SK-N-SH (cell line): Measurements from ENCODE around the gene ZDHHC14. TPM values are rescaled to one million over a fixed set of nuclear protein-coding genes. Genes with fewer than 3 reads are reported as not detected.

Source experiments
- CTCF ChIA-PET: fragments of 300-600, 350-600 bp; formaldehyde crosslinking; extraction: SDS; loops from one replicate; lab custom pipeline; 2021; lab: Yijun Ruan, JAX
- POLR2A ChIA-PET: fragments of 350-600 bp; sonication (Branson Sonifier 250); formaldehyde crosslinking; extraction: SDS; loops from one replicate; lab custom pipeline; 2020; ENCODE audit warnings: antibody characterized with exemption, inconsistent platforms; lab: Yijun Ruan, JAX
- DNase-seq: peaks from one replicate; pipeline ENCODE4 v3.0.0; 2012
- H2AFZ ChIP-seq: fragments of 200-600 bp; sonication (generic); 2 replicates; pipeline ENCODE4 v1.8.1; 2016; ENCODE audit warnings: antibody characterized with exemption, mild to moderate bottlenecking, low read depth
- H3F3A ChIP-seq: fragments of 200-600 bp; sonication (generic); replicated peaks from 2 replicates; pipeline ENCODE3; 2016; ENCODE audit warnings: antibody characterized with exemption, mild to moderate bottlenecking; ENCODE audit not compliant: insufficient read depth
- H3K27ac ChIP-seq, 2 experiments: fragments of 200-500 bp in 1 of 2; fragments of 200-600 bp in 1 of 2; sonication (Bioruptor generic) in 1 of 2; sonication (generic), shearing (Covaris generic) in 1 of 2; 2 replicates each; pipeline versions ENCODE4 v1.5.1 to v1.6.1; 2014 to 2016; ENCODE audit warnings: low read depth in 2 of 2, inconsistent platforms in 1 of 2, low read length in 1 of 2, mild to moderate bottlenecking in 1 of 2, mixed read lengths in 1 of 2
- H3K27me3 ChIP-seq: fragments of 200-600 bp; sonication (generic), shearing (Covaris generic); 2 replicates; pipeline ENCODE4 v1.6.1; 2016; ENCODE audit warnings: mixed run types; ENCODE audit not compliant: insufficient read depth
- H3K36me3 ChIP-seq, 2 experiments: fragments of 200-500 bp in 1 of 2; fragments of 200-600 bp in 1 of 2; sonication (Bioruptor generic) in 1 of 2; sonication (generic) in 1 of 2; replicated peaks in 1 of 2; 2 replicates each; pipeline versions ENCODE3 to v1.5.1; 2014 to 2016; ENCODE audit warnings: low read length in 1 of 2, mild to moderate bottlenecking in 1 of 2; ENCODE audit not compliant: insufficient read depth in 2 of 2, control insufficient read depth in 1 of 2
- H3K4me1 ChIP-seq, 2 experiments: fragments of 200-500 bp in 1 of 2; fragments of 200-600 bp in 1 of 2; sonication (Bioruptor generic) in 1 of 2; sonication (generic), shearing (Covaris generic) in 1 of 2; 2 replicates each; pipeline versions ENCODE4 v1.5.1 to v1.6.1; 2014 to 2016; ENCODE audit warnings: low read depth in 1 of 2, low read length in 1 of 2, mixed run types in 1 of 2; ENCODE audit not compliant: insufficient read depth in 2 of 2, control insufficient read depth in 1 of 2
- H3K4me2 ChIP-seq: fragments of 200-600 bp; sonication (generic), shearing (Covaris generic); 2 replicates; pipeline ENCODE4 v1.6.1; 2017; ENCODE audit warnings: mixed run types
- H3K4me3 ChIP-seq, 2 experiments: fragments of 200-500 bp in 1 of 2; fragments of 200-600 bp in 1 of 2; sonication (Bioruptor generic) in 1 of 2; sonication (generic), shearing (Covaris generic) in 1 of 2; 2 replicates each; pipeline versions ENCODE4 v1.5.1 to v1.8.1; 2014 to 2016; ENCODE audit warnings: low read depth in 2 of 2, inconsistent platforms in 1 of 2, low read length in 1 of 2, mild to moderate bottlenecking in 1 of 2, mixed read lengths in 1 of 2, moderate library complexity in 1 of 2
- H3K79me2 ChIP-seq: fragments of 200-600 bp; sonication (generic); 2 replicates; pipeline ENCODE4 v1.8.1; 2017; ENCODE audit warnings: mild to moderate bottlenecking; ENCODE audit not compliant: insufficient read depth
- H3K9ac ChIP-seq: fragments of 200-600 bp; sonication (generic); 2 replicates; pipeline ENCODE4 v1.6.1; 2017; ENCODE audit warnings: mixed run types
- H3K9me2 ChIP-seq: fragments of 200-600 bp; sonication (generic); 2 replicates; pipeline ENCODE4 v1.6.1; 2017; ENCODE audit warnings: mixed run types
- H3K9me3 ChIP-seq: fragments of 200-600 bp; sonication (generic); 2 replicates; pipeline ENCODE4 v1.6.1; 2017; ENCODE audit warnings: mixed run types, mild to moderate bottlenecking, moderate library complexity
- H4K20me1 ChIP-seq: fragments of 200-600 bp; sonication (generic); 2 replicates; pipeline ENCODE4 v1.6.1; 2017; ENCODE audit warnings: mild to moderate bottlenecking, mixed run types; ENCODE audit not compliant: insufficient read depth
- EP300 ChIP-seq, 2 experiments: IDR thresholded peaks; 2 replicates each; pipeline versions ENCODE4 v1.4.0 to v1.6.1; 2012; ENCODE audit warnings: borderline replicate concordance in 1 of 2, low read depth in 1 of 2, low read length in 1 of 2
- FOXJ3 ChIP-seq: sonication (generic); formaldehyde crosslinking; IDR thresholded peaks from 2 replicates; pipeline ENCODE4 v1.5.1; 2020; ENCODE audit warnings: mild to moderate bottlenecking, missing genetic modification reagents
- RFX5 ChIP-seq: IDR thresholded peaks from 2 replicates; pipeline ENCODE4 v1.6.1; 2012; ENCODE audit warnings: mild to moderate bottlenecking, improper control_type of control experiment, low read length
- SIN3A ChIP-seq: IDR thresholded peaks from 2 replicates; pipeline ENCODE4 v1.6.1; 2012; ENCODE audit warnings: low read depth, mild to moderate bottlenecking, low read length, moderate library complexity, borderline replicate concordance
- SMC3 ChIP-seq: IDR thresholded peaks from 2 replicates; pipeline ENCODE4 v1.6.1; 2012; ENCODE audit warnings: low read depth, low read length, improper control_type of control experiment
- TAF1 ChIP-seq: IDR thresholded peaks from 2 replicates; pipeline ENCODE4 v1.6.1; 2012; ENCODE audit warnings: low read depth, mild to moderate bottlenecking, low read length, moderate library complexity, borderline replicate concordance
- WGBS: methylation state at CpG from one replicate; pipeline ENCODE4 v1.1.6; 2017; ENCODE audit warnings: low lambda C conversion rate; 5-methylcytosine and 5-hydroxymethylcytosine counted together
- polyA plus RNA-seq, 3 experiments: library from polyadenylated mRNA; depleted of rRNA; stranded (reverse); fragments of >200 nt; gene quantifications; 2 replicates each; pipeline ENCODE4 v1.2.3, GENCODE V29; 2012
- TF ChIP-seq, protein P1 (sequence below): fragments of 150-350 bp; IDR thresholded peaks from 2 replicates; pipeline ENCODE4 v1.6.1; 2017; ENCODE audit warnings: antibody characterized with exemption, low read length, low read depth, borderline replicate concordance
- TF ChIP-seq, protein P2 (sequence below): IDR thresholded peaks from 2 replicates; pipeline ENCODE4 v1.4.0; 2012; ENCODE audit warnings: low read depth, borderline replicate concordance

ZDHHC14 gene
- polyA plus RNA-seq, 1 of the 3 experiments (the other 2 are of a cell fraction) = 5.4 TPM

DNA sequence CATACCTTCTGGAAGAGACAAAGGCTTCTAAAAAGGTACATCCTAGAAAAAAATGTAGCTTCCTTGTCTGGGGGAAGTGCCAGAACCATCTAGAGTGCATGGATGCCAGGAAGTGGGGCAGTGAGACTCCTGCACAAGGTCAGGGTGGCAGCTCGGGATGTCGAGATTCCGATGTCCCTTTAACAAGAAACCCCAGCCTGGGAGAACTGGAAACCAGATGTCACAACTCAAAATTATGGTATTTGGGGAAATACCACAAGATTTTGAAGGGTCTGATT, 168.4 kb downstream of the ZDHHC14 start:
- 96% methylated on average over 3 of the region's 3 CpGs for WGBS
- Histone ChIP-seq H3K4me2 (no peak overlapping the region), H3K79me2 (no peaks in the 10 kb centered on the region), H3K9me3 (no peaks in the 10 kb centered on the region), H3F3A (no peaks in the 10 kb centered on the region), H3K27me3 (no peaks in the 10 kb centered on the region), H4K20me1 (no peaks in the 10 kb centered on the region), H3K4me3 (no peak overlapping the region), H3K4me1 (no peaks in the 10 kb centered on the region; a peak in 1 of 4 replicates), H3K9me2 (no peaks in the 10 kb centered on the region)
- CTCF ChIA-PET = interaction anchor here (1.2 kb wide), 1 partner anchor 12 kb away, joined by 3 read pairs; no protein-coding TSS in a partner anchor
- POLR2A ChIA-PET = no interaction called here
- TF ChIP-seq TAF1 = no peak
- TF ChIP-seq, all 33 proteins: peak for 0
- no peak for DNase-seq
- no peak overlapping the region for H3K27ac ChIP-seq
- no peaks in the 10 kb centered on the region for H3K36me3 ChIP-seq
- H3K9ac ChIP-seq = no peak overlapping the region
- H2AFZ ChIP-seq = no peak overlapping the region

DNA sequence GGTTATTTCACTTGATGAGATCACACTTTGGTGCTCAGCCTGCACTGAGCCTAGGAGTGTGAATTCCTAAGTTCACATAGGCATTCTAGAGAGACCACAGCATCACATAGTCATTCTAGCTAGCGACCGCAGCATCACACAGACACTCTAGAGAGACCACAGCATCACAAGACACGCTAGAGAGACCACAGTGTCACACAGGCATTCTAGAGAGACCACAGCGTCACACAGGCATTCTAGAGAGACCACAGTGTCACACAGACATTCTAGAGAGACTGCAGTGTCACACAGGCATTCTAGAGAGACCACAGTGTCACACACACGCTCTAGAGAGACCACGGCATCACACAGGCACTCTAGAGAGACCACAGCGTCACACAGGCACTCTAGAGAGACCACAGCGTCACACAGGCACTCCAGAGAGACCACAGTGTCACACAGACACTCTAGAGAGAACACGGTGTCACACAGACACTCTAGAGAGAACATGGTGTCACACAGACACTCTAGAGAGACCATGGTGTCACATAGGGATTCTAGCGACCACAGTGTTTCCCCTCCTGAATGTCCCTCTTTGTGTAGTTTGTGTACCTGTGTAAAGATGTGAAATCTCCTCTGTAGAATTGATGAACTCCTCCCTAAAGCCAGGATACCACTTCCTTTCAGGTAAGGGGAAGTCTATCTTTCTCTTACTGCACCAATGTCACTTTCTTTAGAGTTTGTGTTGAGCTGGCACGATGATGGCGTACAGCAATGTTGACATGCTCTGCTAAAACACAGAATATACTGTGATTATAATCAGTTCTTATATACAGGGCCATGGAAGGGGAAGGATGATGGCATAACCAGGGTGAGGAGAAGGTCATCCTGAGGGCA, 169.4 kb downstream of the ZDHHC14 start:
- H3K9me3 ChIP-seq = no peaks in the 10 kb centered on the region
- TF ChIP-seq TAF1 (no peak), SIN3A (no peak), RFX5 (no peak), FOXJ3 (CRISPR knock-in tag) (no peak), EP300 (IDR thresholded peaks at IDR 0.05; ENCODE audit: borderline replicate concordance in 1 of 2, low read depth in 1 of 2, low read length in 1 of 2) (no peak), SMC3 (no peak)
- TF ChIP-seq, protein P1, sequence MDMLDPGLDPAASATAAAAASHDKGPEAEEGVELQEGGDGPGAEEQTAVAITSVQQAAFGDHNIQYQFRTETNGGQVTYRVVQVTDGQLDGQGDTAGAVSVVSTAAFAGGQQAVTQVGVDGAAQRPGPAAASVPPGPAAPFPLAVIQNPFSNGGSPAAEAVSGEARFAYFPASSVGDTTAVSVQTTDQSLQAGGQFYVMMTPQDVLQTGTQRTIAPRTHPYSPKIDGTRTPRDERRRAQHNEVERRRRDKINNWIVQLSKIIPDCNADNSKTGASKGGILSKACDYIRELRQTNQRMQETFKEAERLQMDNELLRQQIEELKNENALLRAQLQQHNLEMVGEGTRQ = no peak
- TF ChIP-seq, protein P2, sequence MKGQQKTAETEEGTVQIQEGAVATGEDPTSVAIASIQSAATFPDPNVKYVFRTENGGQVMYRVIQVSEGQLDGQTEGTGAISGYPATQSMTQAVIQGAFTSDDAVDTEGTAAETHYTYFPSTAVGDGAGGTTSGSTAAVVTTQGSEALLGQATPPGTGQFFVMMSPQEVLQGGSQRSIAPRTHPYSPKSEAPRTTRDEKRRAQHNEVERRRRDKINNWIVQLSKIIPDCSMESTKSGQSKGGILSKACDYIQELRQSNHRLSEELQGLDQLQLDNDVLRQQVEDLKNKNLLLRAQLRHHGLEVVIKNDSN = no peak
- TF ChIP-seq, all 33 proteins: peak for 0
- Histone ChIP-seq H3K9me2 (no peaks in the 10 kb centered on the region), H3K4me2 (no peak overlapping the region), H3K79me2 (no peaks in the 10 kb centered on the region), H3K4me1 (no peaks in the 10 kb centered on the region; a peak in 1 of 4 replicates), H3F3A (no peaks in the 10 kb centered on the region), H3K4me3 (no peak overlapping the region), H3K36me3 (no peaks in the 10 kb centered on the region), H2AFZ (no peak overlapping the region), H4K20me1 (no peaks in the 10 kb centered on the region), H3K27ac (no peak overlapping the region), H3K27me3 (no peaks in the 10 kb centered on the region), H3K9ac (no peak overlapping the region)
- WGBS = 82% methylated on average over 8 of the region's 12 CpGs
- ChIA-PET CTCF (interaction anchor here (1.2 kb wide), 1 partner anchor 13 kb away, joined by 3 read pairs; no protein-coding TSS in a partner anchor), POLR2A (no interaction called here)
- DNase-seq = no peak
